Glutamatergic neuron (in vitro differentiated cells): ENCODE measurements around the gene PBX2. TPM values are rescaled to one million over a fixed set of nuclear protein-coding genes. Genes with fewer than 3 reads are reported as not detected.
"Not testable (repeated sequence)": the region's sequence is repeated elsewhere in the genome, so short reads cannot be mapped to it uniquely, and the experiment has no call there.

ENCODE experiments used
- DNase-seq: peaks from one replicate; pipeline ENCODE4 v3.0.0; 2022
- H3K27ac Mint-ChIP-seq: one replicate; pipeline ENCODE4 v1.8.0; 2020; ENCODE audit warnings: mild to moderate bottlenecking, mixed read lengths, inconsistent platforms; ENCODE audit not compliant: unreplicated experiment
- H3K27me3 Mint-ChIP-seq: one replicate; pipeline ENCODE4 v1.8.0; 2020; ENCODE audit warnings: mild to moderate bottlenecking, moderate library complexity, mixed read lengths, inconsistent platforms; ENCODE audit not compliant: unreplicated experiment
- H3K36me3 Mint-ChIP-seq: one replicate; pipeline ENCODE4 v1.8.0; 2020; ENCODE audit warnings: mild to moderate bottlenecking, mixed read lengths, inconsistent platforms; ENCODE audit not compliant: unreplicated experiment
- H3K4me1 Mint-ChIP-seq: one replicate; pipeline ENCODE4 v1.8.0; 2020; ENCODE audit warnings: mild to moderate bottlenecking, low read depth, mixed read lengths, inconsistent platforms; ENCODE audit not compliant: unreplicated experiment
- H3K4me3 Mint-ChIP-seq: one replicate; pipeline ENCODE4 v1.8.0; 2020; ENCODE audit warnings: mild to moderate bottlenecking, mixed read lengths, inconsistent platforms; ENCODE audit not compliant: unreplicated experiment
- H3K9me3 Mint-ChIP-seq: one replicate; pipeline ENCODE4 v1.8.0; 2020; ENCODE audit warnings: mild to moderate bottlenecking, moderate library complexity, mixed read lengths, inconsistent platforms; ENCODE audit not compliant: unreplicated experiment
- CTCF ChIP-seq: fragments of 200-600 bp; sonication (generic); IDR thresholded peaks from one replicate; pipeline ENCODE4 v1.5.0; 2021; ENCODE audit not compliant: partially characterized antibody, unreplicated experiment
- total RNA-seq: library from RNA; stranded (reverse); fragmentation: NEBNext Ultra II Directional; extraction: Animal tissue kit (Norgen Biotek cat#: 25700); gene quantifications from one replicate; pipeline ENCODE4 v1.2.1, GENCODE V29; 2021; ENCODE audit not compliant: unreplicated experiment

PBX2 gene
- total RNA-seq, 1 donor from 2014 or later, result 105 TPM

GRCh38 chr6:32194388-32194787 lies 4.4 kb upstream of the PBX2 start:
- peak overlapping the region; percentile 88 for H3K4me3 Mint-ChIP-seq
- H3K27me3 Mint-ChIP-seq, result peaks cover 8% of the 10 kb centered on the region
- H3K36me3 Mint-ChIP-seq, result no peaks in the 10 kb centered on the region
- no peak for DNase-seq
- H3K4me1 Mint-ChIP-seq, result peaks cover 11% of the 10 kb centered on the region
- no peak for TF ChIP-seq CTCF
- peaks cover 16% of the 10 kb centered on the region for H3K9me3 Mint-ChIP-seq
- peak overlapping the region; percentile 80 for H3K27ac Mint-ChIP-seq

GRCh38 chr6:32193096-32193495 lies 3.1 kb upstream of the PBX2 start:
- not testable (repeated sequence) for H3K4me3 Mint-ChIP-seq, H3K27ac Mint-ChIP-seq, DNase-seq, H3K36me3 Mint-ChIP-seq
- Mint-ChIP-seq H3K9me3 (peaks cover 21% of the 10 kb centered on the region), H3K27me3 (peaks cover 11% of the 10 kb centered on the region), H3K4me1 (peaks cover 17% of the 10 kb centered on the region)

- Mint-ChIP-seq H3K4me3 (peak within 1 kb of the TSS; percentile 12), H3K36me3 (no peaks in the 10 kb centered on the region), H3K9me3 (peaks cover 21% of the 10 kb centered on the region), H3K4me1 (peaks cover 17% of the 10 kb centered on the region), H3K27ac (peak within 1 kb of the TSS; percentile 59), H3K27me3 (peaks cover 11% of the 10 kb centered on the region)
- DNase-seq, result no peak
- TF ChIP-seq CTCF, result no peak
Observed at GRCh38 chr6:32192608-32193039, 2.6 kb upstream of the PBX2 start, which contains the start of gene GPSM3. Gene GPSM3 (minus strand): TSS chr6:32192643. CDS start chr6:32192513, 130 bp downstream.

GRCh38 chr6:32191696-32192607 lies 1.9 kb upstream of the PBX2 start:
- H3K9me3 Mint-ChIP-seq, result peaks cover 20% of the 10 kb centered on the region
- peak overlapping the region; percentile 59 for H3K27ac Mint-ChIP-seq
- no peaks in the 10 kb centered on the region for H3K36me3 Mint-ChIP-seq
- no peak for TF ChIP-seq CTCF
- no peak for DNase-seq
- peaks cover 18% of the 10 kb centered on the region for H3K4me1 Mint-ChIP-seq
- peaks cover 15% of the 10 kb centered on the region for H3K27me3 Mint-ChIP-seq
- H3K4me3 Mint-ChIP-seq, result no peak overlapping the region

GRCh38 chr6:32190911-32191677 lies 1.1 kb upstream of the PBX2 start:
- DNase-seq, result no peak
- no peak overlapping the region for H3K27ac Mint-ChIP-seq
- H3K27me3 Mint-ChIP-seq, result peaks cover 11% of the 10 kb centered on the region
- peaks cover 17% of the 10 kb centered on the region for H3K9me3 Mint-ChIP-seq
- no peak overlapping the region for H3K4me3 Mint-ChIP-seq
- H3K36me3 Mint-ChIP-seq, result no peaks in the 10 kb centered on the region
- TF ChIP-seq CTCF, result no peak
- H3K4me1 Mint-ChIP-seq, result peaks cover 18% of the 10 kb centered on the region
